ENCODE results near the gene RIIAD1.

- no peak for TF ChIP-seq CTCF (IDR thresholded peaks at IDR 0.05)
- TF ChIP-seq POLR2A (IDR thresholded peaks at IDR 0.05), result no peak
Measured at GRCh38 chr1:151741516-151741915, 20.2 kb downstream of the RIIAD1 start.
